ENCODE measurements around the gene SGSM1.

Gene SGSM1

GRCh38 chr22:24765166-24765565, 40.8 kb upstream of the SGSM1 start:
- no peak overlapping the region for H3K4me3 ChIP-seq (ENCODE audit: low read depth, low read length)
- no peak for TF ChIP-seq CTCF (IDR thresholded peaks at IDR 0.05; ENCODE audit: low read depth, low read length)

GRCh38 chr22:24768537-24769374, 37.3 kb upstream of the SGSM1 start:
- peak; percentile 46 for TF ChIP-seq CTCF (IDR thresholded peaks at IDR 0.05; ENCODE audit: low read depth, low read length)
- H3K4me3 ChIP-seq (ENCODE audit: low read depth, low read length), result no peak overlapping the region

GRCh38 chr22:24772493-24773220, 33.4 kb upstream of the SGSM1 start:
- H3K4me3 ChIP-seq (ENCODE audit: low read depth, low read length), result no peak overlapping the region

DNA sequence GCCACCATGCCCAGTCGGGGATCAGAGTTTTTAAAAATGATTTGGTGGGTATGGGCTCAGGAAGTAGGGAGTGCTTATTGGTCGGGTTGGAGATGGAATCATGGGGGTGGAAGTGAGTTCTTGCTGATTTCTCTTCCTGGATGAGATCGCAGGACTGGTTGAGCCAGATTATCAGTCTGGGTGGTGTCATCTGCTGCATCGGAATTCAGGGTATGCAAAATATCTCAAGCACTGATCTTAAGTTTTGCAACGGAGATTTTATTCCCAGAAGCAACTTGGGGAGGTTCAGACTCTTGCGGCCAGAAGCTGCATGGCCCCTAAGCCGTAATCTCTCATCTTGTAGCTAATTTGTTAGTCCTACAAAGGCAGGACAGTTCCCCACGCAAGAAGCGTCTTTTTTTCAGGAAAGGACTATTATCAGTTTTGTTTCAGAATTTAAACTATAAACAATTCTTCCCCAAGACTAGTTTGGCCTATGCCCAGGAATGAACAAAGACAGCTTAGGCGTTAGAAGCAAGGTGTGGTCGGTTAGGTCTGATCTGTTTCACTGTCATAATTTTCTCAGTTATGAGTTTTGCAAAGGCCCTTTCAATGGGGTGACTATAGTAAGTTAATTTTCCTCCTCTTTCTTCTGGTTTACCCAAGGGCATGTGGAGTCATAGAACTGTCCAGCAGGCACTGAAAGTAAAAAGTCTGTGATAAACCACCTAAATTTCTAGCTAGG, 30.1 kb upstream of the SGSM1 start:
- TF ChIP-seq CTCF (IDR thresholded peaks at IDR 0.05; ENCODE audit: low read depth, low read length), result no peak
- H3K4me3 ChIP-seq (ENCODE audit: low read depth, low read length), result no peak overlapping the region

More at GRCh38 chr22:24772493-24773220, 33.4 kb upstream of the SGSM1 start:
- peak; percentile 60 for TF ChIP-seq CTCF (IDR thresholded peaks at IDR 0.05; ENCODE audit: low read depth, low read length)

DNA sequence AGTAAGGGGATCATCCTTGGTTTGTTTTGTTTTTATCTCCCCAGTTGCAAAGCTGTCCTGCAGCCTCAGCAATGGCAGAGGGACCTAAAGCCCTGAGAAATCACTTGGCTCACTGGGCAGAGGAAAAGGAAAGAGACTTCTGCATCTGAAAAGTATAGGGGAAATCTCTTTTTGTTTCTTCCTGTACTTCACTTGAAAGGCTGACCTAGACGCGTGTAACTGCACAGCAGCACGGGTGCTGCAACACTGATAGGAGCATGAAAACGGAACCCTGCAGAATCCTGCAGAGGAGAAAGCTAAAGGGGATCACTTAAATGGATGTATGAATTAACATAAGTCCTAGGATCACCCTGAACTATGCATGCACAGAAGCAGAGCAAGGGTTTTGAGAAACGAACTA, 29.5 kb upstream of the SGSM1 start:
- no peak overlapping the region for H3K4me3 ChIP-seq (ENCODE audit: low read depth, low read length)
- no peak for TF ChIP-seq CTCF (IDR thresholded peaks at IDR 0.05; ENCODE audit: low read depth, low read length)

GRCh38 chr22:24789516-24789915, 16.5 kb upstream of the SGSM1 start:
- no peak for TF ChIP-seq CTCF (IDR thresholded peaks at IDR 0.05; ENCODE audit: low read depth, low read length)

More at GRCh38 chr22:24789516-24789915, 16.5 kb upstream of the SGSM1 start:
- H3K4me3 ChIP-seq (ENCODE audit: low read depth, low read length), result no peak overlapping the region
